VCaP (cell line): ENCODE data around the gene AUTS2.

ENCODE experiments used
- H3K27ac ChIP-seq: fragments of 450-650 bp; 2 replicates; pipeline ENCODE4 v1.5.1; 2017
- CTCF ChIP-seq: fragments of 450-650 bp; conservative IDR thresholded peaks from 2 replicates; pipeline ENCODE4 v1.5.1; 2017; ENCODE audit warnings: mild to moderate bottlenecking, moderate library complexity

AUTS2 gene

GRCh38 chr7:69860486-69860885 is 262.2 kb downstream of the AUTS2 start:
- H3K27ac ChIP-seq, result peak overlapping the region; percentile 47
- TF ChIP-seq CTCF, result no peak

- H3K27ac ChIP-seq, result peak overlapping the region; percentile 47
- TF ChIP-seq CTCF, result no peak
Measured at GRCh38 chr7:69860941-69861622, 262.8 kb downstream of the AUTS2 start.

GRCh38 chr7:69862413-69863064 is 264.3 kb downstream of the AUTS2 start:
- TF ChIP-seq CTCF, result no peak
- H3K27ac ChIP-seq, result no peak overlapping the region; the same call in 1 of the 2 replicates

- TF ChIP-seq CTCF, result no peak
- no peak overlapping the region for H3K27ac ChIP-seq
Measured at GRCh38 chr7:69864274-69864673, 266.0 kb downstream of the AUTS2 start.

- no peak overlapping the region for H3K27ac ChIP-seq
- TF ChIP-seq CTCF, result no peak
Measured at GRCh38 chr7:69864822-69865221, 266.5 kb downstream of the AUTS2 start.

- TF ChIP-seq CTCF, result no peak
- no peak overlapping the region for H3K27ac ChIP-seq
Measured at GRCh38 chr7:69868921-69869320, 270.6 kb downstream of the AUTS2 start.

- H3K27ac ChIP-seq, result no peak overlapping the region
- TF ChIP-seq CTCF, result no peak
Measured at GRCh38 chr7:69871213-69871885, 273.1 kb downstream of the AUTS2 start.
